Measurements from ENCODE around the gene ZBTB1.

- TF ChIP-seq CBFA2T2 (conservative IDR thresholded peaks at IDR 0.05) (no peak), POLR2A (conservative IDR thresholded peaks at IDR 0.05) (no peak), EZH2 (IDR thresholded peaks at IDR 0.05; ENCODE audit: borderline replicate concordance, low read depth, low read length) (no peak), PATZ1 (CRISPR knock-in tag; IDR thresholded peaks at IDR 0.05; ENCODE audit: borderline replicate concordance) (no peak), ZNF146 (CRISPR knock-in tag; IDR thresholded peaks at IDR 0.05; ENCODE audit: unreplicated experiment) (no peak), CTCF (IDR thresholded peaks at IDR 0.05 in 2 of 3, conservative IDR thresholded peaks at IDR 0.05 in 1 of 3; ENCODE audit: insufficient read depth in 2 of 3, low read depth in 1 of 3, low read length in 3 of 3) (no peak), ELF1 (tag; IDR thresholded peaks at IDR 0.05) (no peak), HDAC3 (IDR thresholded peaks at IDR 0.05; ENCODE audit: borderline replicate concordance, partially characterized antibody) (no peak), ZNF384 (IDR thresholded peaks at IDR 0.05; ENCODE audit: low read depth, low read length) (no peak), ZBTB43 (CRISPR knock-in tag; IDR thresholded peaks at IDR 0.05) (no peak), REST (IDR thresholded peaks at IDR 0.05; ENCODE audit: borderline replicate concordance) (no peak), REST (CRISPR knock-in tag; IDR thresholded peaks at IDR 0.05; ENCODE audit: low read depth) (no peak), BMI1 (IDR thresholded peaks at IDR 0.05; ENCODE audit: low read length) (no peak), MYNN (IDR thresholded peaks at IDR 0.05) (no peak), MYNN (CRISPR knock-in tag; IDR thresholded peaks at IDR 0.05) (no peak), RFX5 (IDR thresholded peaks at IDR 0.05; ENCODE audit: low read depth, low read length) (no peak)
Observed at GRCh38 chr14:64549016-64549415, 44.4 kb downstream of the ZBTB1 start.
